ENCODE data around the gene FANCE. TPM values are rescaled to one million over a fixed set of nuclear protein-coding genes. Genes with fewer than 3 reads are reported as not detected.

Gene FANCE
- total RNA-seq, 1 experiment from 2014 or later: 20.2 TPM

DNA sequence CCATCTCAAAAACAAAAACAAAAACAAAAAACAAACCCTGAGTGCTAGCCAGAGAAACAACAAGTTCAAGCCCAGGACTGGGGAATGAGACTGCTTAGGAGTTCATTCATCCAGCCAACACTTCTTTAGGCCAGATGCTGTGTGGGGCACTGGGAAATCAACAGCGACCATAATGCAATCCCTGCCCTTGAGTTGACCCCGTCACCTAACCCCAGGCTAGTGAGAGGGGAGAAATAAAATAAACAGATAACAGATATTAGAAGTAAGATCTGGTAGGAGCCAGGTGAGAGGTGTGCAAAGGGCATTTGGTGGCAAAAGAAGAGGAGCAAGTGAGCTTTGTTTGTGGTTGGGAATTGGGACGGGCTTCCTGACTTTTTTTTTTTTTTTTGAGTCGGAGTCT, 11.2 kb downstream of the FANCE start:
- H3K36me3 ChIP-seq: peaks cover 58% of the 10 kb centered on the region
- no peaks in the 10 kb centered on the region for H3K9me3 ChIP-seq (replicated peaks)
- no peaks in the 10 kb centered on the region for H3K27me3 ChIP-seq (replicated peaks)
- DNase-seq (ENCODE audit: low read depth in 1 of 2, low spot score in 2 of 2): no peak
- H3K27ac ChIP-seq: no peak overlapping the region
- peaks cover 6% of the 10 kb centered on the region for H3K4me1 ChIP-seq (replicated peaks)
- no peak overlapping the region for H3K4me3 ChIP-seq

GRCh38 chr6:35465646-35466045, 13.5 kb downstream of the FANCE start:
- H3K4me1 ChIP-seq (replicated peaks): peaks cover 16% of the 10 kb centered on the region
- no peak overlapping the region for H3K27ac ChIP-seq
- H3K27me3 ChIP-seq (replicated peaks): no peaks in the 10 kb centered on the region
- peaks cover 63% of the 10 kb centered on the region for H3K36me3 ChIP-seq
- DNase-seq (ENCODE audit: low read depth in 1 of 2, low spot score in 2 of 2): no peak
- no peak overlapping the region for H3K4me3 ChIP-seq
- H3K9me3 ChIP-seq (replicated peaks): no peaks in the 10 kb centered on the region

DNA sequence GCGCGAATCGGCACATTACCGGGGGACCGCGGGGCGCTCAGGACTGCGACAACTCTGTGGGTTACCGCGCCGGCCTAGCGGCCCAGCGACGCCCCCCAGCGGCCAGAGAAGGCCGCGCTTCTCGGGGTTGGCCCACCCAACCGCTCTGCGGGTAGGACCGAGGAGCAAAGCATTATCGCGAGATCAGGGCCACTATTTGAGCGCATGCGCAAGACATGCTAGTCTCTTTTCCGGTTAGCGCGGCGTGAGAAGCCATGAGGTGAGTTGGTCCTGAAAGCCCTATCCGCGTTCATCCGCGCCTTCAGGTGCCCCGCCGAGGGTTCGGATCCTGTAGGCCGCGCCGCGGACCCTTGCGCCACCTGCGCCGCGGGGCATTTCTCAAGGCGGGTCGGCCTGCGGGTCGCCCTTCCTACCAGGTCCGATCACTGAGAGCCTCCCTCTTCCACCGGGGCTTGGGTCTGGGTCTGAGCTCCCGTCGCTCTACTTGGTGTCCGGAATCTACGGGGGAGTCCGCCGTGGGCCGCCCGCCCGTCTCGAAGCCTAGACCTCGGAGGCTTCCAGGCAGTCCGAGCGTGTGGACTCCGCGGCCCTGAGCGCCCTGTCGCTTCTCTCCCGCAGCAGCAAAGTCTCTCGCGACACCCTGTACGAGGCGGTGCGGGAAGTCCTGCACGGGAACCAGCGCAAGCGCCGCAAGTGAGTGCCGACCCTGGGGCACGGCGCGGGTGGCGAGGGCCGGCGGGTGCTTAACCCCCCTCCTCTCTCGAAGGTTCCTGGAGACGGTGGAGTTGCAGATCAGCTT, 16.2 kb downstream of the FANCE start, which contains the start of gene RPL10A:
TSS of gene RPL10A (plus strand) at position 221 of the 799 bp plus-strand sequence. CDS start at position 255, 34 bp downstream.
- no peaks in the 10 kb centered on the region for H3K27me3 ChIP-seq (replicated peaks)
- no peaks in the 10 kb centered on the region for H3K9me3 ChIP-seq (replicated peaks)
- peaks cover 34% of the 10 kb centered on the region for H3K4me1 ChIP-seq (replicated peaks)
- peak within 1 kb of the TSS; percentile 83 for H3K4me3 ChIP-seq
- peaks cover 77% of the 10 kb centered on the region for H3K36me3 ChIP-seq
- H3K27ac ChIP-seq: peak within 1 kb of the TSS; percentile 77
- DNase-seq (ENCODE audit: low read depth in 1 of 2, low spot score in 2 of 2): peak; percentile 93 to 97

DNA sequence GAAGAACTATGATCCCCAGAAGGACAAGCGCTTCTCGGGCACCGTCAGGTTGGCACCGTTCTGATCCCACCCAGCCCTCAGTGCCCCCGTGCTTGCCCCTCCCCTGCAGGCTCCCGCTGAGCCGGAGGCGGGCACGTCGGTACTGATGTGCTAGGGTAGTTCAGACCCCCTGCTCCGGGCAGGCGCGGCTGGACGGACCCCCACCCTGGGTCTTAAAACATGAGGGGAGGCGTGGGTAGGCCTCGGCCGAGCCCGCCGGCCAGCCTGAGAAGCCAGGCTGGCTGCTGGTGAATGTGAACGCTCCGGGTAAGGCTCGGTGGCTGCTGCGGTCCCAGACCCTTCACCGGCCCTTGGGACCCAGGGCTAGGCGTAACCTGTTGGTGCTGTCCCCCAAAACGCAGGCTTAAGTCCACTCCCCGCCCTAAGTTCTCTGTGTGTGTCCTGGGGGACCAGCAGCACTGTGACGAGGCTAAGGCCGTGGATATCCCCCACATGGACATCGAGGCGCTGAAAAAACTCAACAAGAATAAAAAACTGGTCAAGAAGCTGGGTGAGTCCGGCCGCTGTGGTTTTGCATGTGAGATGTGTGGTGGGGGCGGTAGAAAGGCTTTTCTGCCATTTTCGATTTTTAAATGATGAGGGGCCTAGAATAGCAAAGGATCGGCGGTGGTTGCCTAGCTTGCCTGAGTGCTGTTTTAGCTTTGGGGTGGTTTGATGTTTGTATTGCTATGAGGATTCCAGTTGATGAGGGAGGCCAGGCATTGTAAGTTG, 17.0 kb downstream of the FANCE start:
- no peaks in the 10 kb centered on the region for H3K9me3 ChIP-seq (replicated peaks)
- H3K27ac ChIP-seq: peak overlapping the region; percentile 77
- H3K36me3 ChIP-seq: peaks cover 80% of the 10 kb centered on the region
- peak overlapping the region; percentile 83 for H3K4me3 ChIP-seq
- H3K27me3 ChIP-seq (replicated peaks): no peaks in the 10 kb centered on the region
- peak in 1 of 2 experiments; percentile 27 for DNase-seq (ENCODE audit: low read depth in 1 of 2, low spot score in 2 of 2)
- H3K4me1 ChIP-seq (replicated peaks): peaks cover 34% of the 10 kb centered on the region

DNA sequence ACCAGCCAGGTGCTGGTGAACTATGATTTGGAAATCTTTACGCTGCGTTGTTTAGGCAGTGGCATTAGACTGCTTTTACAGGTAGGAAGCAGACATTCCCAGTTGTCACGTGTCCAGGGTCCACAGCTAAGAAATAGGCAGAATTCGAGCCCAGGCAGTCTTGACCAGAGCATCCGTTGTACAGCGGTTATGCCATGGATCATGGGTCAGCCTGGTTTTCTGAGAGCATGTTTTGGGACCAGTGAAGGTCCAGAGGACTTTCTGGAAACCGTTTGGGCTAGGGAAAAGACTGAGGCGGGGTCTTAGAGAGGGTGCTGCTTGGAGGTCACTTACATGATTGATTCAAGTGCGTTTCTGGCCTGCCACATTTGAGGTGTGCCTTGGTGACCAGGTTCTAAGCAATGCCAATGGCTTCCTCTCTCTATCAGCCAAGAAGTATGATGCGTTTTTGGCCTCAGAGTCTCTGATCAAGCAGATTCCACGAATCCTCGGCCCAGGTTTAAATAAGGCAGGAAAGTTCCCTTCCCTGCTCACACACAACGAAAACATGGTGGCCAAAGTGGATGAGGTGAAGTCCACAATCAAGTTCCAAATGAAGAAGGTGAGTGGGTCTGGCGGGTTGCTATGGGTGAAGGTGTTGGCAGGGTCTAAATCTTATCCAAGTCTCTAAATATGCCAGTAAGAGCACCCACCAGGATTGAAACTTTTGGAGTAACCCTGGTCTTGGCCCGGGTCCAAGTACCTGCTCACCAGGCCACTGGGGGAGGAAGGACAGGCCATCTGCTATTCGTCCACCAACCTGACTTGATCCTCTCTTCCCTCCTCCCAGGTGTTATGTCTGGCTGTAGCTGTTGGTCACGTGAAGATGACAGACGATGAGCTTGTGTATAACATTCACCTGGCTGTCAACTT, 17.9 kb downstream of the FANCE start:
- peaks cover 88% of the 10 kb centered on the region for H3K36me3 ChIP-seq

DNA sequence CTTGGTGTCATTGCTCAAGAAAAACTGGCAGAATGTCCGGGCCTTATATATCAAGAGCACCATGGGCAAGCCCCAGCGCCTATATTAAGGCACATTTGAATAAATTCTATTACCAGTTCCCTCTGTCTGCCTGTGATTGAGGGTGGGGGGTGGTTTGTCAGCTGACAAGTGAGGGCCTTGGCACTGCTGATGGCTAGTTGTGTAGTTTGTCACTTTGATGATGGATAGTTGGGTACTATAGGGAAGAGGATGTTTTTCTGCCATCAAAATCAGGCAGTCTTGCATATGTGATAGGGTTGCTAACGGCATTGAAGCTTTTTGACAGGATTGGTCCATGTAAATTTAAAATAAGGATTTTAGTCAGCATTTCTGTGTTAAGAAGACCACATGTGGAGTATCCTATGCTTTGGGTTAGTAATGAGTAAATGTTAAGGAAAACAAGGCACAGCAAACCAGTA, 18.6 kb downstream of the FANCE start:
- peaks cover 90% of the 10 kb centered on the region for H3K36me3 ChIP-seq
- H3K27me3 ChIP-seq (replicated peaks): no peaks in the 10 kb centered on the region
- peaks cover 34% of the 10 kb centered on the region for H3K4me1 ChIP-seq (replicated peaks)
- DNase-seq (ENCODE audit: low read depth in 1 of 2, low spot score in 2 of 2): no peak
- peak overlapping the region; percentile 83; the same call in 1 of the 2 replicates for H3K4me3 ChIP-seq
- H3K9me3 ChIP-seq (replicated peaks): no peaks in the 10 kb centered on the region
- no peak overlapping the region for H3K27ac ChIP-seq

More for the DNA sequence above, 17.9 kb downstream of the FANCE start:
- H3K27me3 ChIP-seq (replicated peaks): no peaks in the 10 kb centered on the region
- H3K4me3 ChIP-seq: peak overlapping the region; percentile 83
- H3K9me3 ChIP-seq (replicated peaks): no peaks in the 10 kb centered on the region
- no peak for DNase-seq (ENCODE audit: low read depth in 1 of 2, low spot score in 2 of 2)
- H3K27ac ChIP-seq: no peak overlapping the region
- H3K4me1 ChIP-seq (replicated peaks): peaks cover 34% of the 10 kb centered on the region

DNA sequence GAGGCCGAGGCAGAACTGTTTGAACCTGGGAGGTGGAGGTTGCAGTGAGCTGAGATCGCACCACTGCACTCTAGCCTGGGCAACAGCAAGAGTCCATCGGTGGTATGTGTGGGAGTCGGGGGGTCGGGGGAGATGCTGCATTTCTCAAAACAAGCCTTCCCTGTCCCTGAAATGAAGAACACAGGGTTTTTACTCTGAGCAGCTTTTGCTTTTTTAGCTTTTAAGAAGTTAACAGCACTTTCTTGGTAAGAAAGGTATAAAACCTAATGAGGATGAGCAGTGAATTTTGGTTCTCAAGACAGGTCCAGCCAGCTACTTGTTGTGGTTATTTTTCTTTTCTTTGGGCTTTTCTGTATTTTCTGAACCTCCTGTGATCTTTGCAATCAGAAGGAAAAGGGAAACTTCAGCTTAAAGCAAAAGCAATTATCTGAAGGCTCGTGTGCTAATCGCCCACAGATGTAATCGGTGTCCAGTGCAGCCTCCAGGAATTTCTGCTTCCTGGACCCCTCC, 19.8 kb downstream of the FANCE start:
- peaks cover 85% of the 10 kb centered on the region for H3K36me3 ChIP-seq
- no peak overlapping the region for H3K4me3 ChIP-seq
- no peaks in the 10 kb centered on the region for H3K27me3 ChIP-seq (replicated peaks)
- H3K4me1 ChIP-seq (replicated peaks): peaks cover 34% of the 10 kb centered on the region
- DNase-seq (ENCODE audit: low read depth in 1 of 2, low spot score in 2 of 2): no peak
- H3K9me3 ChIP-seq (replicated peaks): no peaks in the 10 kb centered on the region
- H3K27ac ChIP-seq: no peak overlapping the region

DNA sequence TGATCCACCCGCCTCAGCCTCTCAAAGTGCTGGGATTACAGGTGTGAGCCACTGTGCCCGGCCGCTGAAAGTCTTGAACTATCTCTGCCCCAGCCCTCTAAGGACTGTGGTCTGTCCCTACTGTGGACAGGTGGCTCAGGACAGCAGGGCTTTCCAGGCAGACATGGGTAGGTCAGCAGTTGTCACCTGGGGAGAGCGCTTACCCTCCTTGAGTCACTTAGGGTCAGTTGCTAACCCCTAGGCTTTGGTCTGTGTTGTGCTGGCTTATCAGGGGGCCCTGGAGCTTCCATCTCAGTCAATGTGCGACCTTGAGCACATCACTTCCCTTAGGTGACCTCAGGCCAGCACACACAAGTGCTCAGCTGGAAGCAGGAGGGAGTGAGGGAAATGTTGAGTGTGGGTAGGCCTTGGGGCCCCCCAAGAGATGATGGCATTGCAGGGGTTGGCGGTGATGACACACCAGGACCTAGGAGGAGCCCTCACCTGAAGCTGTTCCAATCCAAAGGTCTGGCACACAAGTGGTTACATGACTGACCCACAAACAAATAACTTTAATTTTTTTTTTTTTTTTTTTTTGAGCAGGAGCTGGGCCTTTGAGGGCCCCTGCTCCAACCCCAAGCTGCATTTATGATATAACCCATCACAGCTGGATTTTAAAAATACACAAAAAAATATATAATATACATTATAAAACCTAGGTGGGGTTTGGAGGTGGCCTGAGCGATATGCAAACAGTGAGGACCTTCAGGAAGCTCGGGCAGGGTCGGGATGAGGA, 21.1 kb downstream of the FANCE start:
- H3K4me1 ChIP-seq (replicated peaks): peaks cover 27% of the 10 kb centered on the region
- H3K36me3 ChIP-seq: peaks cover 89% of the 10 kb centered on the region
- H3K27me3 ChIP-seq (replicated peaks): no peaks in the 10 kb centered on the region
- no peaks in the 10 kb centered on the region for H3K9me3 ChIP-seq (replicated peaks)
- no peak for DNase-seq (ENCODE audit: low read depth in 1 of 2, low spot score in 2 of 2)
- H3K27ac ChIP-seq: no peak overlapping the region
- H3K4me3 ChIP-seq: no peak overlapping the region

DNA sequence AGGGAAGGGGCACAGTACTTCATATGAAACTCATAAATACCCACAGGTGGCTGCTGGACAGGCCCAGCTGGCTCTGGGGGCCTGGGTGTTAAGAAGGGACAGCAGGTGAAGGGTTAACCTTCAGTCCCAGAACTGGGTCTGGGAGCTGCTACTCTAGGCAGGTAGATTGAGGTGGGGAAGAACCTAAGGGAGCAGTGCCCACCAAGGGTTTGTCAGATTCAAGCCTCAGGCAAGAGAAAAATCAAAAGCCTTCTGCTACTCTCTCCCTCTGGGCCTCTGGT, 21.7 kb downstream of the FANCE start:
- DNase-seq (ENCODE audit: low read depth in 1 of 2, low spot score in 2 of 2): no peak
- Histone ChIP-seq H3K36me3 (peaks cover 87% of the 10 kb centered on the region), H3K4me3 (no peak overlapping the region), H3K9me3 (replicated peaks) (no peaks in the 10 kb centered on the region), H3K27me3 (replicated peaks) (no peaks in the 10 kb centered on the region), H3K27ac (no peak overlapping the region), H3K4me1 (replicated peaks) (peaks cover 27% of the 10 kb centered on the region)

DNA sequence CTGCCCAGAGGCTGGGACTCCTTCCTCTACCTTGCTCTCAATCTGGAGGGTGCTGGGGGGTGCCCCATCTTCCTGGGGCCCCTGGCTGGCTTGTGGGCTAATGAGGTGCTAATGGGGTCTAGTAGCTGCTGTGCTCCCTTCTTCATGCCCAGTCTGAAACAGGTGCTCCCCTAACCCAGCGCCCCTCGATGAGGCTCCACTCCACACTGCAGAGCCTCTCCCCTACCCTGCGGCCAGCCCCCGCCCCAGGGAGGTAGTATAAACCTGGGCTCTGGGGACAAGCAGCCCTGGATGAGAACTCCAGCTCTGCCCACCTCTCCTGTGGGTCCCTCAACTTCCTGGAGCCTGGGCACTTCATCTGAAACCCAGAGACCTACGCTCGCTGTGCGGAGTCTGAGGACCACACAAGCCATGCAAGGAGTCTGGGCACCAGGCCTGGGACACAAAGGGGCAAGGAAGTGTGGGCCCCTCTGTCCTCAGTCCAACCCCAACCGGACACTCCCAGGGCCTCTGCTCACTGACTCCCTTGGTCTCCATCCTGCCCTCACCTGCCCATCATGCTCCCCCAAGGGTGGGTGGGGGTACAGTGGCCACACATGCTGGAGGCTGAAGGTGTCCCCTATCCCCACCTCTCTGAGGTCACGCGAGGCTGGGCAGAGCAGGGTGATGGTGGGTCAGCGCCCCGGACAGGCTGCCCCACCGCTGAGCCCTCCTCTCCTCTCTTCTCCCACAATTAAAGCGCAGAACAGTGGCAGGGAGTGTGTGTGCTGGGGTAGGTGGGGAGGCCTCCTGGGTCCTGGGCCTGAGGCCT, 22.2 kb downstream of the FANCE start:
- H3K4me1 ChIP-seq (replicated peaks): peaks cover 27% of the 10 kb centered on the region
- no peak overlapping the region for H3K27ac ChIP-seq
- no peaks in the 10 kb centered on the region for H3K9me3 ChIP-seq (replicated peaks)
- H3K36me3 ChIP-seq: peaks cover 86% of the 10 kb centered on the region
- no peak overlapping the region for H3K4me3 ChIP-seq
- no peaks in the 10 kb centered on the region for H3K27me3 ChIP-seq (replicated peaks)
- DNase-seq (ENCODE audit: low read depth in 1 of 2, low spot score in 2 of 2): no peak

- H3K4me1 ChIP-seq (replicated peaks): peaks cover 24% of the 10 kb centered on the region
- no peak for DNase-seq (ENCODE audit: low read depth in 1 of 2, low spot score in 2 of 2)
- no peaks in the 10 kb centered on the region for H3K9me3 ChIP-seq (replicated peaks)
- no peak overlapping the region for H3K4me3 ChIP-seq
- no peak overlapping the region for H3K27ac ChIP-seq
- H3K27me3 ChIP-seq (replicated peaks): no peaks in the 10 kb centered on the region
- H3K36me3 ChIP-seq: peaks cover 86% of the 10 kb centered on the region
These were observed 22.9 kb downstream of the FANCE start for GRCh38 chr6:35474942-35475570.

- peaks cover 86% of the 10 kb centered on the region for H3K36me3 ChIP-seq
- no peak for DNase-seq (ENCODE audit: low read depth in 1 of 2, low spot score in 2 of 2)
- no peak overlapping the region for H3K27ac ChIP-seq
- H3K9me3 ChIP-seq (replicated peaks): no peaks in the 10 kb centered on the region
- no peaks in the 10 kb centered on the region for H3K27me3 ChIP-seq (replicated peaks)
- no peak overlapping the region for H3K4me3 ChIP-seq
- H3K4me1 ChIP-seq (replicated peaks): peaks cover 18% of the 10 kb centered on the region
These were observed 23.4 kb downstream of the FANCE start for GRCh38 chr6:35475573-35475972.
